NCI-H146 treated with DMSO at 0.1 percent for 48 hours (cell line): ENCODE data around the gene S1PR4.
"Not testable (repeated sequence)": the region's sequence is repeated elsewhere in the genome, so short reads cannot be mapped to it uniquely, and the experiment has no call there.

Experiments
- DNase-seq: peaks from one replicate; lab custom pipeline; 2025; ENCODE audit not compliant: unreplicated experiment; lab: John Stamatoyannopoulos, UW

Gene S1PR4

DNA sequence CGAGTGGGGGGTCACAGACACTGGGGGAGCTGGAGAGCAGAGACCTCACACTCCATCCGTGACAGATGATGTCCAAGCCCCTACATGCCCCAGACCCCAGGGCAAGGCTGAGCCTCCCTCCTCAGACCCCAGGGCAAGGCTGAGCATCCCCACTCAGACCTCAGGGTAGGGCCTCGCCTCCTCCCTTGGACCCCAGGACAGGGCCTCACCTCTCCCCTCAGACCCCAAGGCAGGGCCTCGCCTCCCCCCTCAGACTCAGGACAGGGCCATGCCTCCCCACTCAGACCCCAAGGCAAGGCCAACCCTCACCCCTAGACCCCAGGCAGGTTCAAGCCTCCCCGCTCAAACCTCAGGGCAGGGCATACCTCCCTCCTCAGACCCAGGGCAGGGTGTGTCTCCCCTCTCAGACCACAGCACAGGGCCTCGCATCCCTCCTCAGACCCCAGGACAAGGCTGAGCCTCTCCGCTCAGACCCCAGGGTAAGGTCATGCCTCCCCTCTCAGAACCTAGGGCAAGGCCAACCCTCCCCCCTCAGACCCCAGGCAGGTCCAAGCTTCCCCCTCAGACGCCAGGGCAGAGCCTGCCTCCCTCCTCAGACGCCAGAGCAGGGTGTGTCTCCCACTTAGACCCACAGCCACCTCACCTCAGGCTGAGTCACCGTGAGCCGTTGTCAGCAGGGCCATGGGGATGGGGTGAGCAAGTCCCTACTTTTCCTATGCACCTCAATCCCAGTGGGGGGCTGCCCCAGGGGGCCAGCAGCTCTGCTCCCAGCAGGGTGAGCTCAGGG is 1.7 kb upstream of the S1PR4 start:
- no peak for DNase-seq

DNA sequence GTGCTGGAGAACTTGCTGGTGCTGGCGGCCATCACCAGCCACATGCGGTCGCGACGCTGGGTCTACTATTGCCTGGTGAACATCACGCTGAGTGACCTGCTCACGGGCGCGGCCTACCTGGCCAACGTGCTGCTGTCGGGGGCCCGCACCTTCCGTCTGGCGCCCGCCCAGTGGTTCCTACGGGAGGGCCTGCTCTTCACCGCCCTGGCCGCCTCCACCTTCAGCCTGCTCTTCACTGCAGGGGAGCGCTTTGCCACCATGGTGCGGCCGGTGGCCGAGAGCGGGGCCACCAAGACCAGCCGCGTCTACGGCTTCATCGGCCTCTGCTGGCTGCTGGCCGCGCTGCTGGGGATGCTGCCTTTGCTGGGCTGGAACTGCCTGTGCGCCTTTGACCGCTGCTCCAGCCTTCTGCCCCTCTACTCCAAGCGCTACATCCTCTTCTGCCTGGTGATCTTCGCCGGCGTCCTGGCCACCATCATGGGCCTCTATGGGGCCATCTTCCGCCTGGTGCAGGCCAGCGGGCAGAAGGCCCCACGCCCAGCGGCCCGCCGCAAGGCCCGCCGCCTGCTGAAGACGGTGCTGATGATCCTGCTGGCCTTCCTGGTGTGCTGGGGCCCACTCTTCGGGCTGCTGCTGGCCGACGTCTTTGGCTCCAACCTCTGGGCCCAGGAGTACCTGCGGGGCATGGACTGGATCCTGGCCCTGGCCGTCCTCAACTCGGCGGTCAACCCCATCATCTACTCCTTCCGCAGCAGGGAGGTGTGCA is 587 bp downstream of the S1PR4 start:
- no peak for DNase-seq

DNA sequence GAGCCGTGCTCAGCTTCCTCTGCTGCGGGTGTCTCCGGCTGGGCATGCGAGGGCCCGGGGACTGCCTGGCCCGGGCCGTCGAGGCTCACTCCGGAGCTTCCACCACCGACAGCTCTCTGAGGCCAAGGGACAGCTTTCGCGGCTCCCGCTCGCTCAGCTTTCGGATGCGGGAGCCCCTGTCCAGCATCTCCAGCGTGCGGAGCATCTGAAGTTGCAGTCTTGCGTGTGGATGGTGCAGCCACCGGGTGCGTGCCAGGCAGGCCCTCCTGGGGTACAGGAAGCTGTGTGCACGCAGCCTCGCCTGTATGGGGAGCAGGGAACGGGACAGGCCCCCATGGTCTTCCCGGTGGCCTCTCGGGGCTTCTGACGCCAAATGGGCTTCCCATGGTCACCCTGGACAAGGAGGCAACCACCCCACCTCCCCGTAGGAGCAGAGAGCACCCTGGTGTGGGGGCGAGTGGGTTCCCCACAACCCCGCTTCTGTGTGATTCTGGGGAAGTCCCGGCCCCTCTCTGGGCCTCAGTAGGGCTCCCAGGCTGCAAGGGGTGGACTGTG is 1.2 kb downstream of the S1PR4 start:
- DNase-seq, result no peak

DNA sequence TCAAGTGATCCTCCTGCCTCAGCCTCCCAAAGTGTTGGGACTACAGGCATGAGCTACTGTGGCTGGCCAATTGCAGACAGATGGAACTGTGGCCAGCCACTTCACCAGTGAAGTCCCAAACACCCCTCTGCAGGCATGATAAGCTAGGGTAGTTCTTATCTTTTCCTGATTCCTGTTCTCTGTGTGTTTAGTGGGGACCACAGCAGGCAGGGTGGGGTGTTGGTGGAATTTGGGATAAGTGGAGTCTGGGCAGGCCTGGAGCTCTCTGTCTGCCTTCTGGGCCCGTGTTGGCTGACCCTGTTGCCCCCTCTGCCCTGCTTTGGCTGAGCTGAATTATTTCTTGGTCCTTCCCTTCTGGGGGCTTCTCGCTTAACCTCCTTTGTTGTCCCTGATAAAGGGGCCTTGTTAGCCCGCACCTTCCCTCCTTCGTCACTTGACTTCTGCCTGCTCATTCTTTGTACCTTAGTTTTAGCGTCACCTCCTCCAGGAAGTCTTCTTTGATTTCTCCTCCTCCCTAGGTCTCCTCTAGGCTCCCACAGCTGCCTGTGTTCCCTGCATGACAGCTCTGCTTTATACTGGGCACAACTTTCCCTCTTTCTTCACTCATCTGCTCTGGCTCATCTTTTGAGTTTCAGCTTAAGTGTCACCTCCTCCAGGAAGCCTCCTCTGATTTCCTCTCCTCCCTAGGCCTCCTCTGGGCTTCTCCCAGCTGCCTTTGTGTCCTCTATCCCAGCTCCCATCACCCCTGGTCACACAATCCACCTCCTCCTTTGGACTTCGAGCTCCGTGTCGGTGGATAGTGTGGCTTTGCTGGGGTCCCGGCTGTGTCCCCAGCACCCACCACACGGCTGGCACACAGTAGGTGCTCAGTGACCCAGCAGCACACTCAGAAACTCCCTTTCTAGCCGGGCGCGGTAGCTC is 5.4 kb downstream of the S1PR4 start:
- no peak for DNase-seq

DNA sequence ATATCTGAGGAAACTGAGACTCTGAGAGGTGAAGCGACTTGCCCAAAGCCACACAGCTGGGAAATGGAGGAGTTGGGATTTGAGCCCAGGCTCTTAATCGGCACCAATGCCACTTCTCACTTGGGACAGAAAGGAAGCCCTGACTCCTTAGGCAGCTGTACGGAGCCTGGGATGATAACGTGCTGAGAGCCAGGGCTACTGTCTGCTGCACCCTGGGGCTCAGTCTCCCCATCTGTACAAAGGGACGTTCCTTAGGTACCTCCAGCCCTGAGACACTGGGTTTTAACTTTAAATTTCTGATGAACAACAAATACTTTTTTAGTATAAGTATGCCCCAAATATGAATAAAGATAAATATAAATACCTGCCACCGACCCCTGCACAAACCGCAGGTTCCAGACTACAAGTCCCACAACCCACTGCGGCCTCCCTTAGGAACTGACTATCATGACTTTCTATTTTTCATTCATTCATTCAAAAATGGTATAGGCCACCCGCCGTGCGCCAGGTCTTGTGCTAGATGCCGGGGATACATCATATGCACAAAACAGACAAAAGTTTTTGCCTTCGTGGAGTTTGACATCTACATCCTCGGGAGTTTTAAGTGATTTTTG is 6.4 kb downstream of the S1PR4 start:
- DNase-seq, result peak; percentile 72

DNA sequence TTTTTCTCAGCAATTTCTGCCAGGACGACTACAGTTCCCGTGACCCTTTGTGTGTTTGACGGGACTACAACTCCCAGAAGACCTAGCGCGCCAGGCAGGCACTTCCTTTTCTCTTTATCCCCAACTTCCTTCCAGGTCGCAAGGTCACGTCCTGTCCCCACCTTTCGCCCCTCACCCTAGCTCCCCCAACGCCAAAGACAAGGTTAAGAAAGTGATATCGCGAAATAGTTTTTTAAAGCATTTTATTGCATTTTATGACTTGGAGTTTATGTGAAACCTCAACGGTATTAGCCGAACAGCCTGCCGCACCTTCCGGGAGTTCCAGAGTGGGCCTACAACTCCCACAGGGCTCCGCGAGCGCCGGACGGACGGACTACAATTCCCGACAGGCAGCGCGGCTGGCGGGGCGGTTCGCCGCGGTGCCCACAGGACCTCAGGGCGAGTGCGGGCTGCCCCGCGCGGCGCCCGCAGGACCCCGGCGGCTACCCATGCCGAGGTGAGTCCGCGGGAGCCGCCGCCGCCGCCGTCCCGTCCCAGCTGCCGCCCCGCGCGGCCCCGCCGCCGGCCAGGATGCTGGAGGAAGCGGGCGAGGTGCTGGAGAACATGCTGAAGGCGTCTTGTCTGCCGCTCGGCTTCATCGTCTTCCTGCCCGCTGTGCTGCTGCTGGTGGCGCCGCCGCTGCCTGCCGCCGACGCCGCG is 7.0 kb downstream of the S1PR4 start, which contains the start of gene NCLN:
Gene NCLN (plus strand): TSS at position 470 of the 699 bp plus-strand sequence. CDS start 101 bp downstream, at position 571.
- peak; percentile 74 for DNase-seq

DNA sequence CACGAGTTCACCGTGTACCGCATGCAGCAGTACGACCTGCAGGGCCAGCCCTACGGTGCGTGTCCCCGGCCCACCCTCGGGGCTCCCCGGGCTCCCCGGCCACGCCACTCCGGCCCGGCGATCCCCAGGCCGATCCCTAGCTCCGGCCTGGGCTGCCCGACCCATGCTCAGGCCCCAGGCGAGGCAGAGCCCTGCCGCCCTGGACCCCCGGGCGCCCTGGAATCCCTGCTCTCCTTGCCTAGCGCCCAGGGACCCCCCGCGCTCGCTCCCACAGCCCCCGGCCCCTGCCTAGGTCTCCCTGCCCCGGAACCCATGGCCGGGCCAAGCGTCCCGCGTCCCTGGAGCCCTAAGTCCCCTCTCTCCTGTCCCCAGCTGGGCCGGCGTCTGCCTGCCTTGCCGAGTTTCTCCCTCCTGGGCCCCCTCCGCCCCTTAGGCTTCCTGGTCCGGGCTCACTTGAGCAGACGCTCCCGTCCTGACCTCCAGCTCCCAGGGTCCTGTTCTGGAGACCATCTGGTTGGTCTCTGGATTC is 7.7 kb downstream of the S1PR4 start:
- DNase-seq, result no peak

DNA sequence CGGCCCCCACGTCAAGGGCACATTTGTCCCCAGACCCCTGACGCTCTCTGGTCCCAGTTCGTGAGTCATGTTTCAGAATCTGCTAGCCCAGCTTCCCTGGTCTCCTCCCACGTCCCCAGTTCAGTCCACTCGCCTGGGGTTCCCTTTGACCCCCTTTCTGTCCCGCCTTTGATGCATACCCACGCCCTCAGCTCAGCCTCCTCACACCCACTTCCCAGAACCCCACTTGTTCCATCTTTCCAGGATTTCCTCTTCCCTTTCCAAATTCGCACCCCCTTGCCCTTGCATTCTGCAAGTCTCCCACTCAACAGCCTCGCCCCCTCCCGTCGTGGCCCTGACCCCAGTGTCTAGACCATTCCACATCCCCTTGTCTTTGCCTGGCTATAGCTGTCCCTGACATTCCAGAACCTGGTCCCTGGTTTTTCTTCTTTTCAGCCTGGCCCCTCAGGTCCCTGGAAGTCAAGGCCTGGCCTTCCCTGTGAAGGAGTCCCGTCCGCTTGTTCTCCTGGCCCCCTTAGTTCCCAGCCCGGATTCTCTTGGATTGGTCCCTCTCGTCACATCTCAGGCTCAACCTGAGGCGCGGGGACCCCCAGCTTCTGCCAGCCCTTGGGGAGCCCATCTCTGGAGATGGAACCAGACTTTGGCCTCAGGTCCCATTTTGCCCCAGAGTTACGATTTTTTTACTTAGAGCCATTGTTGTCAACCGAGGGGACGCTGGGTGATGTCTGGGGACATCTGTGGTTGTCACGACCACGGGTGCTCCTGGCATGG is 8.5 kb downstream of the S1PR4 start:
- no peak for DNase-seq

DNA sequence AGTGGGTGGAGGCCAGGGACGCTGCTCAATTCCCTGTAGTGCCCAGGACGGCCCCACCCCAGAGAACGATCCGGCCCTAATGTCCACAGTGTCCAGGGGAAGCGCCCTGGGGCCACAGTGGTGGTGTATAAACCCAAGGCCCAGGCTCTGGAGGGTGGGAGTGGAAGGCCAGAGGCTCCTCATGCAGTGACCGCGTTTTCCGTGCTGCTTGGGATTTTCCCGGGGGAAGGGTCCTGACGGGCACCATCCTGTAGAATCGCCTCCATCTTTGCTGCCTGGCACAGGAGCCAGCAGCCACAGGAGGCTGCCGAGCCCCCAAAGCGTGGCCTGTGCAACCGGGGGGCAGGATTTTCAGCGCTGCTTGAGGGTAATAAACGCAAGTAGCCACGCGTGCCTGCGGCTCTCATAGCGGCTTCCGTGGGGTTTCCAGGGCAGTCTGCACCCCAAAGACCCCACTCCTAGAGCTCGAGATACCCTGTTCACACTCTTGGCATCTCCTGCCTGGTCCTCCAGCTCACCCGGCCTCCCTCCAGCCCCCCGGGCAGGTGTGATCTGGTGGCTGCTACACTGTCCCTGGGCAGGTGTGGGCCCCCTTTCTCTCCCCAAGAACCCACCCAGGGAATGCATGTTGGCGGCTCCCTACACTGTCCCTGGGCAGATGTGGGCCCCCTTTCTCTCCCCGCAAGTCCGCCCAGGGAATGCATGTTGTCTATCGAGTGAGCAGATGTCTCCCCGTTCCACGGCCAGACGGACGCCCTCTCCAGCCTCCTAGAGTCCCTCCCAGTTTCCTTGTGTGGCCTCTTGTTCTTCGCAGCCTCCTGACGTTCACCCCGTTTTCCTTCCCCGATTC is 9.3 kb downstream of the S1PR4 start:
- DNase-seq, result no peak

DNA sequence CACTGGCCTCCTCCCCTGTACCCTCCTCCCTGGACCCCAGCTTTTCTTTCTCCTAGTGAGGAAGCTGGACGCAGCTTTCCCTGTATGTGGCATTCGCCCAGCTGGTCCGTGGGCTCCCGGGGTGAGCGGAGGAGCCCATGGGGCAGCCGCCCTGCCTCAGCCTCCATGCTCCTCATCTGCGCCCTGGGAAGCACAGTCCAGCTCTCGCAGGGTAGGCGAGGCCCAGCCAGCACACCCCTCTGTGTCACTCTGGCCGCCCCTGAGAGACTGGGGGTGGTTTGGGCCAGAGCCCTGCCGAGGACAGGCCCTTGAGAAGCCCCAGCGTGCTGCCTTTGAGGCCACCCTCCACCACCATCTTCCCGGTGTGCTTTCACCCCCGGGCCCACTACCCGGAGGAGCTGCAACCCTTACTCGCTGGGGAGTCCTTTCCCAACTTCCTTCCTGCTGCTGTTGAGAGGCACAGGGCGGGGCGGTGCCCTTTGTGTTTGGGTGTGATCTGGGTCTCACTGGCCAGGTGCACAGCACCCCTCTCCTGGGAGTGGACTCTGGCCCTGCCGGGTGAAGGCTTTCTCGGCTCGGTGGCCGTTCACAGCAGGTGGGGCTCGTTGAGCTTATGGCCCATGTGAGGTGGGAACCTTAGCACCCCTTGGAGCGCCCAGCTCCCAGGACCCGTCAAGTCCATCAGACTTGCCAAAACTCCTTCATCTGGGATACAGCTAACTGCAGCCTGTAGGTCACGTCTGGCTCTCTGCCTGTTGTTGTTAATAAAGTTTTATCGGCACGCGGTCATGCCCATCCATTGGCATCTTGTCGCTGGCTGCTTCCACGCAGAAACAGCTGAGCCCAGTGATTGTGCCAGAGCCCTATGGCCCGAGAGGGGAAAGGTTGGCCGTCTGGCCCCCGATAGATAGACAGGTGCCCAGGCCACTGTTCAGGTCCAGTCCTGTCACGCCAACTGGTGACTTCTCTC is 10.3 kb downstream of the S1PR4 start:
- no peak for DNase-seq

DNA sequence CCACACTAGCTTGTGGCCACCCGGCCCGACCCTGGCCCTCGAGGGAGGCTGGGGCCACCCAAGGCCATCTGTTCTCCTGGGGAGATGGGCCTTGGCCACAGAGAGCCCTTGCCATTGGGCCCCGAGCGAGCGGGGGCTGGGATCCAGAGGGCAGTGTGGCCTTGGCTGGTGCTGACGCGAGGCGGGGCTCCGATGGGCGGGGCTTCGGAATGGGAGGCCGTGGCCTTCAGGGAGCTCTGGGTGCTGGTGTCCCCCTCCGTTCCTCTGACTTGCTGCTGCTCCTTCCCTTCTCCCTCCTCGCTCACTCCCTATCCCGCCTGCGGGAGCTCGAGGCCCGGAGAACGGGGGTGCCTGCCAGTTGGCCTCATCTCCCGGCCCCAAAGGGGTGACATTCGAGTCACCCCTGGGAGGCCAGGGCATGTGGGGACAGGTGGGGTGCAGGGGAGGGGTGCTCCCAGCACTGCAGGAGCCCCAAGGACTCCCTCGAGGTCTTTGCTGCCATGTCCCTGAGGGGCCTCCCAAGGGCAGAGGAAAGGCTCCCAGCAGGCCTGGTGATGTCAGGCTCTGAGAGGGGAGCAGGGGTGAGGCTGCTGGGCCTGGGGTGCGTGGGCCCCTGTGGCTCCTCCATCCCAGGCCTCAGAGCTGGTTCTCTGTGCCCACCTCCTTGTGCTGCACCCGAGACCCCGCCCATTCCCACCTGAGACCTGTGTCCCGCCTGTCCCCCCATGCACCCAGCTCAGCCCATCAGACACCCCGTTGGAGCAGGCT is 11.3 kb downstream of the S1PR4 start:
- DNase-seq, result no peak

DNA sequence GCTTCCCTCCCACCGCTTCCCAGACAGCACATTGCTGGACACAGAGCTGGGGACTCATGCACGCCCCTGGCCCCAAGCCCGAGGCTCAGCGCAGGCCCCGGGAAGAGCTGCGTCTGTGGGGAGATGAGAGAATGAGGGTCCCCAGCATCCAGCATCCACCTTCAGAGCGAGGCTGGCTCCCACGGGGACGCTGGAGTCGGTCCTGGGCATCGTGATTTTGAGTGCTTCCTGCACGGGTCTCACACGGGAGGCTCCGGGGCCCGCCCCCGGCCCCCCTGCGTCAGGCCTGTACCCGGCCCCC is 11.9 kb downstream of the S1PR4 start:
- DNase-seq, result no peak

DNA sequence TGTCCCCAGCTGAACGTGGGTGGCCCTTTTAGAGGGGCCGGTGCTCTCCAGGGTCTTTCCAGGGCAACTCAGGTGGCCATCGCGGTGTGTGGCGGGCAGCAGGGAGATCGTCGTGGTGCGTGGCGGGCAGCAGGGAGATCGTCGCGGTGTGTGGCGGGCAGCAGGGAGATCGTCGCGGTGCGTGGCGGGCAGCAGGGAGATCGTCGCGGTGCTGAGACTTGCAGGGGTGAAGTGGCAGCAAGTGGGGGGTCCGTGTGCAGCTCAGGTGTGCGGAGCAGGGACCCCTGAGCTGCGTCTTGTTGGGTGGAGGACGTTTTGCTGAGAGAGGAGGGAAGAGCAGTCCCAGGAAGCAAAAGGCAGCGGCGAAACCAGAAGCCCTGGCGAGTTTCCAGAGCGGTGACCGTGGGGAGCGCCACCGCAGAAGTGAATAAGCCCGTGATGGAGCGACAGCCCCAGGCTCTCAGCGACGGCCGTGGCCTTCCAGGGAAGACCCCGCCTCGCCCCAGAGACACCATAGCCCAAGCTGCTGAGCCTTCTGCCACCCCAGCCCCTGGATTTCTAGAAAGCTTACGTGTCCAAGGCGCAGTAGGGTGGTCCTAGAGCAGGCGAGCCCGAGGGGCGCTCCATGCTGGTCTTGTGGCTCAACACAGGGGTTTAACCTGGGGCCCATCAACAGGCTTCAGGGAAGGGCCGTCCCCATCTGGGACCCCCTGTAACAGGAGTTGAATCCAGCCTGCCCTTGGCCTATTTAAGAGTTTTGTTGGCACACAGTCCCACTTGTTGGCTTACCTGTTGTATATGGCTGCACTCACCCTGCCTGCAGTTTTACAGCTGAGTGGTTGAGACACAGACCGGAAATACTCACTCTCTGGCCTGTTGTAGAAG is 12.6 kb downstream of the S1PR4 start:
- DNase-seq, result no peak

DNA sequence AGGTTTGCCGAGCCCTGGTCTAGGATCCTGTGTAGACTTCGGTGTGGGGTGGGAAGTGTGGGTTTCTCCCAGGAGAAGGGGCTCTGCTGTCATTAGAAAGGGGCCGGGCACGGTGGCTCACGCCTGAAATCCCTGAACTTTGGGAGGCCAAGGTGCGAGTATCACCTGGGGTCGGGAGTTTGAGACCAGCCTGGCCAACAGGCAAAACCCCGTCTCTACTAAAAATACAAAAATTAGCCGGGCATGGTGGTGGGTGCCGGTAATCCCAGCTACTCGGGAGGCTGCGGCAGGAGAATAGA is 13.2 kb downstream of the S1PR4 start:
- DNase-seq, result not testable (repeated sequence)

DNA sequence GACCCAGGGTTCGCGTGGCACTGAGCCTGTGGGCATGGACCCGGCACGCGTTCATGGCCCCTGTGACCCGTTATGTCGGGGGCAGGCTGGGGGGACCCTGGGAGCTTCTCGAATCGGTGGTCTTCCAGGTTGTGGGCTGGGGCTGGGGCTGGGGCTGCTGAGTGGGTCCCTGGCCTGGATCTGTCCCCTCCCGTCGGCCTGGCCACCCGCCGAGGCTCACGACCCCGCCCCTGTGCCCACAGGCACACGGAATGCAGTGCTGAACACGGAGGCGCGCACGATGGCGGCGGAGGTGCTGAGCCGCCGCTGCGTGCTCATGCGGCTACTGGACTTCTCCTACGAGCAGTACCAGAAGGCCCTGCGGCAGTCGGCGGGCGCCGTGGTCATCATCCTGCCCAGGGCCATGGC is 13.7 kb downstream of the S1PR4 start:
- no peak for DNase-seq

DNA sequence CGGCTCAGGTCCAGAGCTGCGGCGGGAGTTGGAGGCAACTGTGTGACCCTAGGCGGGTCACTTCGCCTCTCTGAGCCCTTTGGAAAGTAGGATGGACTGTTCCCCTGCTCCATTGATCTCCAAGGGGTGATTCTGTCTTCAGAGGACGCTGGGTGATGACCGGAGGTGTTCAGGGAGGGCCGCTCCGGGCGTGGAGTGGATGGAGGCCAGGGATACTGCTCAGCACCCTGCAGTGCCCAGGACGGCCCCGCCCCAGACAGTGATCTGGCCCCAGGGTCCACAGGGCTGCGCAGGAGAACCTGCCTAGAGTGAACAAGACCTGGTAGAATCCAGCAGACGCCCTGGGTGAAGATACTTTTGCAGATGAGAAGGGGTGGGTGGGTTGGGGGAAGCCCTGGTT is 14.1 kb downstream of the S1PR4 start:
- no peak for DNase-seq
